ENCODE results near the gene METTL21C. TPM values are rescaled to one million over a fixed set of nuclear protein-coding genes. Genes with fewer than 3 reads are reported as not detected.
A peak's percentile ranks its signal among the peaks of the same experiment; 100 is the strongest.

Gene METTL21C
- total RNA-seq (not detected), polyA plus RNA-seq (ENCODE audit: insufficient read length in 6 of 6) (under 1 TPM in 1 of 6 donors, not detected in 5; 0.13 TPM)
- long read RNA-seq, donor 1 = 0 reads
- long read RNA-seq, donor 2 = 0 reads
- long read RNA-seq, donor 3 = 0 reads
- long read RNA-seq, donor 4 = 0 reads
- long read RNA-seq, donor 5 = 0 reads
- long read RNA-seq, donor 6 = 0 reads
- long read RNA-seq, donor 7 = 0 reads
- long read RNA-seq, donor 8 = 0 reads
- long read RNA-seq, donor 9 = 0 reads
- long read RNA-seq, donor 10 = 0 reads
- long read RNA-seq, donor 11 = 0 reads
- long read RNA-seq, donor 12 = 0 reads

DNA sequence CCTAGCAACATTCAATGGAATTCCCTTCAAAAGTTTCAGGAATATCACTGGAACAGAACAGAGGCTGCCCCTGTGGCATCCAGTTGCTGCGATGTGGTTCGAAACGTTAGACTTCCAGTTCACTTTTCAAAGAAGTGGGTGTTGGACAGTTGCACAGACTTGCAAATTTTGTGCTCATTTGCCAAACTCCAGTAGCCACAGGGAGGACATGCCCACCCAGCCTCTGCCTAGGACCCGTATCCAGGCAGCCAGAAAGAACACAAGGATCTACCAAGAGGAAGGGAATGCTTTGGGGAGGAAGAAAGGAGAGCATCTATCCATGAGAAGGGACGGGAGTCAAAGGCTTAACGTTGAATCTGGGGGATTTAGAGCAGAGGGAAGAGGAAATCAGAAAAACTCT lies at the start of gene METTL21C:
Gene METTL21C (minus strand): TSS at position 108 of the 400 bp plus-strand sequence. CDS start 546 bp downstream, outside the sequence.
- no peaks in the 10 kb centered on the region for H3K9me3 ChIP-seq
- DNase-seq = no peak
- ATAC-seq = no peak
- H3K27ac ChIP-seq = no peak within 1 kb of the TSS
- no peaks in the 10 kb centered on the region for H3K4me1 ChIP-seq
- no peak within 1 kb of the TSS for H3K4me3 ChIP-seq
- intact Hi-C loops (cut with DNase I) = no loop called here
- H3K27me3 ChIP-seq = peaks cover 0 to 23% of the 10 kb centered on the region in 2 donors
- TF ChIP-seq, protein P1, sequence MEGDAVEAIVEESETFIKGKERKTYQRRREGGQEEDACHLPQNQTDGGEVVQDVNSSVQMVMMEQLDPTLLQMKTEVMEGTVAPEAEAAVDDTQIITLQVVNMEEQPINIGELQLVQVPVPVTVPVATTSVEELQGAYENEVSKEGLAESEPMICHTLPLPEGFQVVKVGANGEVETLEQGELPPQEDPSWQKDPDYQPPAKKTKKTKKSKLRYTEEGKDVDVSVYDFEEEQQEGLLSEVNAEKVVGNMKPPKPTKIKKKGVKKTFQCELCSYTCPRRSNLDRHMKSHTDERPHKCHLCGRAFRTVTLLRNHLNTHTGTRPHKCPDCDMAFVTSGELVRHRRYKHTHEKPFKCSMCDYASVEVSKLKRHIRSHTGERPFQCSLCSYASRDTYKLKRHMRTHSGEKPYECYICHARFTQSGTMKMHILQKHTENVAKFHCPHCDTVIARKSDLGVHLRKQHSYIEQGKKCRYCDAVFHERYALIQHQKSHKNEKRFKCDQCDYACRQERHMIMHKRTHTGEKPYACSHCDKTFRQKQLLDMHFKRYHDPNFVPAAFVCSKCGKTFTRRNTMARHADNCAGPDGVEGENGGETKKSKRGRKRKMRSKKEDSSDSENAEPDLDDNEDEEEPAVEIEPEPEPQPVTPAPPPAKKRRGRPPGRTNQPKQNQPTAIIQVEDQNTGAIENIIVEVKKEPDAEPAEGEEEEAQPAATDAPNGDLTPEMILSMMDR (IDR thresholded peaks at IDR 0.05) = no peak
- no peaks in the 10 kb centered on the region for H3K36me3 ChIP-seq

DNA sequence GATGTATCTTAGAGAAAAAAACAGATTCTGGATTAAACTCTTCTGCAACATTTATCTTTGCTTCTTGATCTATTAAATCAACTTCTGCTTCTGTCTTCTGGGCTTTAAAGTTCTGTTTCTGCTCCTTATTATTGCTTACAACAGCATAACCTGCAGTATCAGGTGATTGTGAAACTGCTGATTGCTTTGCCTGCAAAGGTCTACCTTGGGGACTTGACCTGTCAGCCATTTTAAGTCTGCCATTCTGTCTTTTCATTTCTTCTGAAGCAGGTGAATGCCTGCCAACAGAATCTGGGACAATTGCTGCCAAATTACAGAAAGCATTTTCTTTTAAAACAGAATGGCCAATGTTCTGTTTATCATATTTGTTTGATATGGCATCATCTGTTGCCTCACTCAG lies 47.7 kb upstream of the METTL21C start:
- TF ChIP-seq, protein P1 (IDR thresholded peaks at IDR 0.05) = no peak
- peaks cover 0 to 9% of the 10 kb centered on the region in 2 donors for H3K9me3 ChIP-seq
- DNase-seq (no peak), ATAC-seq (no peak)
- no peaks in the 10 kb centered on the region for H3K4me1 ChIP-seq
- no peaks in the 10 kb centered on the region for H3K27me3 ChIP-seq
- no peak overlapping the region for H3K4me3 ChIP-seq
- no peak overlapping the region for H3K27ac ChIP-seq
- no peaks in the 10 kb centered on the region for H3K36me3 ChIP-seq
- intact Hi-C loops (cut with DNase I) = no loop called here

DNA sequence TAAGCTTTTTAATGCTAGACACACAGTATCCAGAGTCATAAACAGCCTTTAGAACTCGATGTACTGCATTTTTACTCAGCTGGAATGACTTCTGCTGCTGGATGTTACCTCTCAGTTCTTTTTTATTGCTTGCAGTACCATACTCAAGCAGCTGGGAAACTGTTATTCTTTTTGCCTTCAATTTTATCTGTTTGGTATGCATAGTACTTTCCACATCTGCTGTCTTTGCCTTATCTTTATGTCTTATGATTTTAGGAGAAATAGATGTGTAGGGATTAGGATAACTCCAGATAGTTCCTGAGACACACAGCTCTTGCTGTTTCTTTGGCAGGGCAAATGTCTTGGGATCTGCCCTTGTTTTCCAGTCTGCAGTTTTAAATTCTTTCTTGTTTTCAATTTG lies 47.3 kb upstream of the METTL21C start:
- Histone ChIP-seq H3K36me3 (no peaks in the 10 kb centered on the region), H3K27me3 (no peaks in the 10 kb centered on the region), H3K4me1 (no peaks in the 10 kb centered on the region), H3K9me3 (peaks cover 0 to 9% of the 10 kb centered on the region in 2 donors), H3K4me3 (no peak overlapping the region), H3K27ac (no peak overlapping the region)
- ATAC-seq (no peak), DNase-seq (no peak)
- TF ChIP-seq, protein P1 (IDR thresholded peaks at IDR 0.05) = no peak
- intact Hi-C loops (cut with DNase I) = no loop called here

DNA sequence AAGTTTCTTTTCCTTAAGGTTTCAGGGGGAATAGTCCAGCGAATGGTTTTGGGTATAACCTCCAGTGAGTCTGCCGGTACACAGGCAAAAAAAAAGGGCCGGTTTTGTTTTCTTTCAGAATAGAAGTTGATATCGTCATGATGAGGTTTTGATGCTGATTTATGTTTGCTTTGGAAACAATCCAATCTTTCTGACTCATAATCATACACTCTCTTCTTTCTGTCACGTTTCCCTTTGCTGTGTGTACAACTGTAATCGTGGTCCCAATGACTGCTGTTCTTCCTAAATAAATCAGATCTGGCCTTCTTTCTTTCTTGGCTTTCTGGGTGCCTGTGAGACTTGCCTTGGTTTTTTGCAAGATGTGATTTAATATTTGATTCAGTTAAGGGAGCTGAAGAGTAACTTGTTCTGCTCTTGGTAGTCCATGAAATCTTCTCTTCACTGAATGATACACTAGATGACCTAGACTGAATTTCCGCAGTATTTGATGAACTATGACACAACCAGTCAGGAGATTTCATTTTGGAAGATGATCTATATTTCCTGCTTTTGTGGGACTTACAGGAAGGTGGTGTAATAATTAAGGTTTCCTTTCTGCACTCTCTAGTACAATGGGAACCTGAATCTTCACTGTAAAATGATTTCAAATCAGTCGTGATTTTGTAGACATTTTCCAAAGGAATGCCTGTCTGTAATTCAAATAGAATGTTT lies 34.9 kb upstream of the METTL21C start:
- DNase-seq (peak in 2 of 4 donors; percentile 16 to 28), ATAC-seq (peak; percentile 53)
- Histone ChIP-seq H3K36me3 (no peaks in the 10 kb centered on the region), H3K27ac (peak overlapping the region in 1 of 2 donors; percentile 45), H3K4me3 (no peak overlapping the region), H3K9me3 (no peaks in the 10 kb centered on the region), H3K27me3 (no peaks in the 10 kb centered on the region), H3K4me1 (no peaks in the 10 kb centered on the region)
- TF ChIP-seq, protein P1 (IDR thresholded peaks at IDR 0.05) = no peak
- intact Hi-C loops (cut with DNase I) = no loop called here

DNA sequence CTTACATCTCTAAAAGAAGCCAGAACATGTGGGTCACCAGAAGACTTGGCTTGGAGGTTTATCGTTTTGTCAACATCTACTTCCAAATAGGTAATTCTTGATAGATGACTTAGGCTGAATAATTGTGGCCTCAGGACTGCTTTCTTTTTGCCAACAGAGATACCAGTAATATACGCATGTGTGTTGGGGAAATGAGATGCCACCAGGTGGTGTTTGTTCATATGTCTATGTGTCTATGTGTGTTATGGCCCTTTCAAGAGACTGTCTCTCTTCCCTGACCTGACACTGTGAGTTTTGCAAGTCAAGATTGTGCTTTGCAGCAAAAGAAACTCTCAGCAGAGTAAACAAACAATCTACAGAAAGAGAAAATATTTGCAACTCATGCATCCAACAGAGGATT lies 31.6 kb upstream of the METTL21C start:
- no peaks in the 10 kb centered on the region for H3K4me1 ChIP-seq
- no peaks in the 10 kb centered on the region for H3K36me3 ChIP-seq
- intact Hi-C loops (cut with DNase I) = no loop called here
- ATAC-seq (no peak), DNase-seq (no peak)
- H3K27me3 ChIP-seq = no peaks in the 10 kb centered on the region
- no peak overlapping the region for H3K4me3 ChIP-seq
- H3K27ac ChIP-seq = no peak overlapping the region
- TF ChIP-seq, protein P1 (IDR thresholded peaks at IDR 0.05) = no peak
- H3K9me3 ChIP-seq = no peaks in the 10 kb centered on the region

All from left lung (tissue), 14 donors.